Measurements from ENCODE around the gene TXNDC17.

DNA sequence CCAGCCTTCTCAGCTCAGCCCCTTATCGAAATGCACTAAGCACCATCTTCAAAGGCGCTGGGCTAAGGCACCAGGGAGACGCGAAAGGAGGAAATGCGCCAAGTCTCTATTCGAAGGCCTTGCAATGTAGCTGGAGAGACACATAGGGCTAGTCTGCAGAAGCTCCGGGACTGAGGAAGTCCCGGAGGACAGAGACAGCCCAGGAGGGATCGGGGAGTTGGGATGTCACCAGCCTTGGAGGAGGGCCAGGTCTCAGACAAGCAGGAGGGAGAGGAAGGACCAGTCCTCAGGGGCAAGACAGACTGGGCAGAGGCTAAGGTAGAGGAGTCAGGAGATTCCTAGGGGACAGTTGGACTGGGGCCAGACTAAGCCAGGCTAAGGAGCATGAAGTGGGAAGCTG, 19.2 kb downstream of the TXNDC17 start:
- TF ChIP-seq, protein P1, sequence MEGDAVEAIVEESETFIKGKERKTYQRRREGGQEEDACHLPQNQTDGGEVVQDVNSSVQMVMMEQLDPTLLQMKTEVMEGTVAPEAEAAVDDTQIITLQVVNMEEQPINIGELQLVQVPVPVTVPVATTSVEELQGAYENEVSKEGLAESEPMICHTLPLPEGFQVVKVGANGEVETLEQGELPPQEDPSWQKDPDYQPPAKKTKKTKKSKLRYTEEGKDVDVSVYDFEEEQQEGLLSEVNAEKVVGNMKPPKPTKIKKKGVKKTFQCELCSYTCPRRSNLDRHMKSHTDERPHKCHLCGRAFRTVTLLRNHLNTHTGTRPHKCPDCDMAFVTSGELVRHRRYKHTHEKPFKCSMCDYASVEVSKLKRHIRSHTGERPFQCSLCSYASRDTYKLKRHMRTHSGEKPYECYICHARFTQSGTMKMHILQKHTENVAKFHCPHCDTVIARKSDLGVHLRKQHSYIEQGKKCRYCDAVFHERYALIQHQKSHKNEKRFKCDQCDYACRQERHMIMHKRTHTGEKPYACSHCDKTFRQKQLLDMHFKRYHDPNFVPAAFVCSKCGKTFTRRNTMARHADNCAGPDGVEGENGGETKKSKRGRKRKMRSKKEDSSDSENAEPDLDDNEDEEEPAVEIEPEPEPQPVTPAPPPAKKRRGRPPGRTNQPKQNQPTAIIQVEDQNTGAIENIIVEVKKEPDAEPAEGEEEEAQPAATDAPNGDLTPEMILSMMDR (IDR thresholded peaks at IDR 0.05) = no peak
- TF ChIP-seq POLR2A (IDR thresholded peaks at IDR 0.05) = no peak
